T-helper 2 cell treated with Interferon-gamma antibody and Interleukin-4, amounts not matched to agents 100 ng/mL and 5 ng/mL, for 36 hours (primary cell): ENCODE results near the gene LTV1. TPM values are rescaled to one million over a fixed set of nuclear protein-coding genes. Genes with fewer than 3 reads are reported as not detected.
"Not testable (repeated sequence)": the region's sequence is repeated elsewhere in the genome, so short reads cannot be mapped to it uniquely, and the experiment has no call there.

Experiments used
- intact Hi-C: fragments of 100-400 bp; cut with micrococcal nuclease; formaldehyde crosslinking; loops from one replicate; pipeline ENCODE4 v1.15.1; 2023
- total RNA-seq: library from RNA; stranded (reverse); gene quantifications from 2 replicates; pipeline ENCODE4 v1.2.3, GENCODE V29; 2022

LTV1 gene
- total RNA-seq = 31.7 and 32.6 TPM in 2 replicates

- intact Hi-C loops = loop anchor here (1.0 to 10.0 kb wide), 13 partner anchors 222 to 1698 kb away; partner anchors contain the start of genes ADAT2, AIG1, HIVEP2 and NMBR
Observed at GRCh38 chr6:143842902-143843676, at the start of gene LTV1. Gene LTV1, plus strand, starts transcription at chr6:143843338. Its CDS starts 140 bp downstream, at chr6:143843478.

GRCh38 chr6:143796551-143796950 is 46.6 kb upstream of the LTV1 start:
- intact Hi-C loops = not testable (repeated sequence)

GRCh38 chr6:143798487-143798886 is 44.7 kb upstream of the LTV1 start:
- intact Hi-C loops = not testable (repeated sequence)

GRCh38 chr6:143802833-143803565 is 40.1 kb upstream of the LTV1 start:
- intact Hi-C loops = no loop called here

GRCh38 chr6:143803769-143804568 is 39.2 kb upstream of the LTV1 start:
- intact Hi-C loops = no loop called here

GRCh38 chr6:143804835-143805239 is 38.3 kb upstream of the LTV1 start:
- intact Hi-C loops = no loop called here

GRCh38 chr6:143806282-143807102 is 36.6 kb upstream of the LTV1 start:
- intact Hi-C loops = no loop called here

GRCh38 chr6:143807103-143807772 is 35.9 kb upstream of the LTV1 start:
- intact Hi-C loops = no loop called here

- intact Hi-C loops = no loop called here
Observed at GRCh38 chr6:143810745-143811144, 32.4 kb upstream of the LTV1 start.

- intact Hi-C loops = no loop called here
Observed at GRCh38 chr6:143811501-143812157, 31.5 kb upstream of the LTV1 start.

- intact Hi-C loops = no loop called here
Observed at GRCh38 chr6:143817621-143818020, 25.5 kb upstream of the LTV1 start.

- intact Hi-C loops = no loop called here
Observed at GRCh38 chr6:143821359-143821758, 21.8 kb upstream of the LTV1 start.

- intact Hi-C loops = no loop called here
Observed at GRCh38 chr6:143822584-143823024, 20.5 kb upstream of the LTV1 start.

- intact Hi-C loops = no loop called here
Observed at GRCh38 chr6:143823548-143823947, 19.6 kb upstream of the LTV1 start.

- intact Hi-C loops = no loop called here
Observed at GRCh38 chr6:143828572-143828971, 14.6 kb upstream of the LTV1 start.

- intact Hi-C loops = no loop called here
Observed at GRCh38 chr6:143836150-143836549, 7.0 kb upstream of the LTV1 start.

- intact Hi-C loops = no loop called here
Observed at GRCh38 chr6:143838395-143838794, 4.7 kb upstream of the LTV1 start.

- intact Hi-C loops = no loop called here
Observed at GRCh38 chr6:143839196-143839595, 3.9 kb upstream of the LTV1 start.

GRCh38 chr6:143840595-143841265 is 2.4 kb upstream of the LTV1 start:
- intact Hi-C loops = loop anchor here (5.0 to 10.0 kb wide), 5 partner anchors 303 to 1696 kb away; partner anchors contain the start of genes AIG1, HIVEP2, NMBR and VTA1
